GM21737 (cell line): Measurements from ENCODE around the gene ZNF460.

Experiments used
- ATAC-seq: cut with Tn5 transposase; IDR thresholded peaks from one replicate; pipeline ENCODE4 v1.9.1; 2021; ENCODE audit warnings: mild to moderate bottlenecking, moderate library complexity; ENCODE audit not compliant: unreplicated experiment

Gene ZNF460

DNA sequence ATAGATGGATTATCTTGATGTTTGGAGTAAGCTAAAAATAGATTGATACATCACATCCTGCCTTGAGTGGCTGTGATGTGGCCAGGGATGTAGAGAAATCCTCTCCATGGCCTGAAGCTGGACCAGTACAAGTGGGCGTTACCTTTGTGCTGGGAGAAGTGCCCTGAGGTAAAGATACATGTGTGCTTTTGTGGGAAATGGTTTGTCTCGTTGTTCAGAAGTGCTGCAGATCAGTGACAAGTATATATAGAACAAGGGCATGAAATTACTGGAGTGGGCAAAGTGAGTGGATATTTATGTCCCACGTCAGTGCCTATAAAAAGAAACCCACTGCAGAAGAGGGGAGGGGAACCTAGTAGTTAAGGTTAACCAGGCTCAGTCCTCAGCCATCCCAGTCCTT, 58.6 kb downstream of the ZNF460 start:
- ATAC-seq: no peak

DNA sequence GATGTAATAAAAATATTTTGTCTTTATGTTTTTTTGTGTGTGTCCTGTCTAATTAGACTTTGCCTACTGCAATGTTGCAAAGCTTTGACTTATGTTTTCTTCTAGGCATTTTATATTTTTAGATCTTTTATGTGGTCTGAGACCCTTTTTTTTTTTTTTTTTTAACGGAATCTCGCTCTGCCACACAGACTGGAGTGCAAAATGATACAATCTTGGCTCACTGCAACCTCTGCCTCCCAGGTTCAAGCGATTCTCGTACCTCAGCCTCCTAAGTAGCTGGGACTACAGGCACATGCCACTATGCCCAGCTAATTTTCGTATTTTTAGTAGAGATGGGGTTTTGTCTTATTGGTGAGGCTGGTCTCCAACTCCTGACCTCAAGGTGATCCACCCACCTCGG, 62.3 kb downstream of the ZNF460 start:
- no peak for ATAC-seq
